ENCODE results near the gene UBE2QL1. TPM values are rescaled to one million over a fixed set of nuclear protein-coding genes. Genes with fewer than 3 reads are reported as not detected.

The UBE2QL1 gene
- total RNA-seq, 1 donor from 2014 or later = not detected

- H3K4me3 Mint-ChIP-seq (ENCODE audit: unreplicated experiment) = no peak overlapping the region
- no peaks in the 10 kb centered on the region for H3K9me3 Mint-ChIP-seq (ENCODE audit: unreplicated experiment)
- no peak overlapping the region for H3K27ac Mint-ChIP-seq (ENCODE audit: unreplicated experiment)
- no peaks in the 10 kb centered on the region for H3K27me3 Mint-ChIP-seq (ENCODE audit: unreplicated experiment)
- TF ChIP-seq CTCF (IDR thresholded peaks at IDR 0.05) = no peak
- DNase-seq (ENCODE audit: extremely low spot score, unreplicated experiment) = no peak
- no peaks in the 10 kb centered on the region for H3K36me3 Mint-ChIP-seq (ENCODE audit: unreplicated experiment)
- peaks cover 3% of the 10 kb centered on the region for H3K4me1 Mint-ChIP-seq (ENCODE audit: unreplicated experiment)
Measured at GRCh38 chr5:6419340-6419852, 29.3 kb upstream of the UBE2QL1 start.

- Mint-ChIP-seq H3K4me1 (ENCODE audit: unreplicated experiment) (peaks cover 3% of the 10 kb centered on the region), H3K9me3 (ENCODE audit: unreplicated experiment) (no peaks in the 10 kb centered on the region), H3K27ac (ENCODE audit: unreplicated experiment) (no peak overlapping the region), H3K4me3 (ENCODE audit: unreplicated experiment) (no peak overlapping the region), H3K36me3 (ENCODE audit: unreplicated experiment) (no peaks in the 10 kb centered on the region), H3K27me3 (ENCODE audit: unreplicated experiment) (no peaks in the 10 kb centered on the region)
- DNase-seq (ENCODE audit: extremely low spot score, unreplicated experiment) = no peak
- no peak for TF ChIP-seq CTCF (IDR thresholded peaks at IDR 0.05)
Measured at GRCh38 chr5:6423327-6424109, 25.1 kb upstream of the UBE2QL1 start.

GRCh38 chr5:6424110-6424659 is 24.5 kb upstream of the UBE2QL1 start:
- no peaks in the 10 kb centered on the region for H3K9me3 Mint-ChIP-seq (ENCODE audit: unreplicated experiment)
- peaks cover 3% of the 10 kb centered on the region for H3K4me1 Mint-ChIP-seq (ENCODE audit: unreplicated experiment)
- no peaks in the 10 kb centered on the region for H3K27me3 Mint-ChIP-seq (ENCODE audit: unreplicated experiment)
- no peak overlapping the region for H3K27ac Mint-ChIP-seq (ENCODE audit: unreplicated experiment)
- no peaks in the 10 kb centered on the region for H3K36me3 Mint-ChIP-seq (ENCODE audit: unreplicated experiment)
- H3K4me3 Mint-ChIP-seq (ENCODE audit: unreplicated experiment) = no peak overlapping the region
- DNase-seq (ENCODE audit: extremely low spot score, unreplicated experiment) = no peak
- TF ChIP-seq CTCF (IDR thresholded peaks at IDR 0.05) = no peak

- no peak overlapping the region for H3K4me3 Mint-ChIP-seq (ENCODE audit: unreplicated experiment)
- no peaks in the 10 kb centered on the region for H3K27me3 Mint-ChIP-seq (ENCODE audit: unreplicated experiment)
- no peaks in the 10 kb centered on the region for H3K9me3 Mint-ChIP-seq (ENCODE audit: unreplicated experiment)
- no peaks in the 10 kb centered on the region for H3K4me1 Mint-ChIP-seq (ENCODE audit: unreplicated experiment)
- no peak for TF ChIP-seq CTCF (IDR thresholded peaks at IDR 0.05)
- DNase-seq (ENCODE audit: extremely low spot score, unreplicated experiment) = no peak
- no peak overlapping the region for H3K27ac Mint-ChIP-seq (ENCODE audit: unreplicated experiment)
- no peaks in the 10 kb centered on the region for H3K36me3 Mint-ChIP-seq (ENCODE audit: unreplicated experiment)
Measured at GRCh38 chr5:6424700-6425099, 24.0 kb upstream of the UBE2QL1 start.

GRCh38 chr5:6427694-6428093 is 21.0 kb upstream of the UBE2QL1 start:
- no peak for TF ChIP-seq CTCF (IDR thresholded peaks at IDR 0.05)
- Mint-ChIP-seq H3K4me3 (ENCODE audit: unreplicated experiment) (no peak overlapping the region), H3K4me1 (ENCODE audit: unreplicated experiment) (no peaks in the 10 kb centered on the region), H3K36me3 (ENCODE audit: unreplicated experiment) (no peaks in the 10 kb centered on the region), H3K9me3 (ENCODE audit: unreplicated experiment) (no peaks in the 10 kb centered on the region), H3K27ac (ENCODE audit: unreplicated experiment) (no peak overlapping the region), H3K27me3 (ENCODE audit: unreplicated experiment) (no peaks in the 10 kb centered on the region)
- no peak for DNase-seq (ENCODE audit: extremely low spot score, unreplicated experiment)
